Measurements from ENCODE around the gene LDLR.

Gene LDLR

DNA sequence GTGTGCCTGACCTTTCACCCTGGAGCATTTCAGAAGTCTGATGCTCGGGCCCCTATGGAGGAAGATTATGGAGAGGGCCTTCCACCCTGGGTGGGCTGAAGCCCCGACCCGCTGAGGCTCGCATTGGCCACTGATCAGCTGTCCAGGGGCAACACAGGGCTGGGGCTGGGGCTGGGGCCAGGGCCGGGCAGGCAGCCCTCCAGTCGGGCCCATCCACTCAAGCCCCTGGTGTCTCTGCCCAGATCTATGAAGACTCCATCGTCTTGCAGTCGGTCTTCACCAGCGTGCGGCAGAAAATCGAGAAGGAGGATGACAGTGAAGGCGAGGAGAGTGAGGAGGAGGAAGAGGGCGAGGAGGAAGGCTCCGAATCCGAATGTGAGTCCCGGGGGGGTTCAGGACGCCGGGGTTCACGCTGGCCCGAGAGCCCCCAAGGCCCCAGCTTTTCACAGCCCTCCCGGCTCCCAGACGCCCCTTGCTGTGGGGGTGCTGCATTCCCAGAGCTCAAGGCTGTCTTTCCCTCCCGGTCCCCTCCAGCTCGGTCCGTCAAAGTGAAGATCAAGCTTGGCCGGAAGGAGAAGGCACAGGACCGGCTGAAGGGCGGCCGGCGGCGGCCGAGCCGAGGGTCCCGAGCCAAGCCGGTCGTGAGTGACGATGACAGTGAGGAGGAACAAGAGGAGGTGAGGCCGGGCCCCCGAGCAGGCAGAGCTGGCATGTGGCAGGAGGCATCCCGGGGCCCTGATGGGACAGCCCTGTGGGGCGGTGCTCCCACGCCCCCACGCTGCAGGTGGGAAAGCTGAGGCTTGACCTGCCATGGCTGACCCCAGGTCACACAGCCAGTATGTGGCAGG is 29.5 kb upstream of the LDLR start:
- TF ChIP-seq GATA2 (IDR thresholded peaks at IDR 0.05; ENCODE audit: low read depth, low read length) (no peak), GATA3 (IDR thresholded peaks at IDR 0.05; ENCODE audit: low read depth, low read length) (no peak)

DNA sequence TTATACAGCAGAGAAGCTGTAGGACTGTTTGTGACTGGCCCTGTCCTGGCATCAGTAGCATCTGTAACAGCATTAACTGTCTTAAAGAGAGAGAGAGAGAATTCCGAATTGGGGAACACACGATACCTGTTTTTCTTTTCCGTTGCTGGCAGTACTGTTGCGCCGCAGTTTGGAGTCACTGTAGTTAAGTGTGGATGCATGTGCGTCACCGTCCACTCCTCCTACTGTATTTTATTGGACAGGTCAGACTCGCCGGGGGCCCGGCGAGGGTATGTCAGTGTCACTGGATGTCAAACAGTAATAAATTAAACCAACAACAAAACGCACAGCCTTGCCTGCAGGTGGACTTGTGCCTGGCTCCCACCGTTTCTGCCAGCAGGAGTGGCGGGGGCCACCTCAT is 27.3 kb upstream of the LDLR start:
- TF ChIP-seq GATA2 (IDR thresholded peaks at IDR 0.05; ENCODE audit: low read depth, low read length): no peak
- no peak for TF ChIP-seq GATA3 (IDR thresholded peaks at IDR 0.05; ENCODE audit: low read depth, low read length)

- no peak for TF ChIP-seq GATA3 (IDR thresholded peaks at IDR 0.05; ENCODE audit: low read depth, low read length)
- TF ChIP-seq GATA2 (IDR thresholded peaks at IDR 0.05; ENCODE audit: low read depth, low read length): no peak
These were observed 25.8 kb upstream of the LDLR start for GRCh38 chr19:11063434-11063833.

GRCh38 chr19:11064831-11065303 is 24.4 kb upstream of the LDLR start:
- TF ChIP-seq GATA3 (IDR thresholded peaks at IDR 0.05; ENCODE audit: low read depth, low read length) (no peak), GATA2 (IDR thresholded peaks at IDR 0.05; ENCODE audit: low read depth, low read length) (no peak)

DNA sequence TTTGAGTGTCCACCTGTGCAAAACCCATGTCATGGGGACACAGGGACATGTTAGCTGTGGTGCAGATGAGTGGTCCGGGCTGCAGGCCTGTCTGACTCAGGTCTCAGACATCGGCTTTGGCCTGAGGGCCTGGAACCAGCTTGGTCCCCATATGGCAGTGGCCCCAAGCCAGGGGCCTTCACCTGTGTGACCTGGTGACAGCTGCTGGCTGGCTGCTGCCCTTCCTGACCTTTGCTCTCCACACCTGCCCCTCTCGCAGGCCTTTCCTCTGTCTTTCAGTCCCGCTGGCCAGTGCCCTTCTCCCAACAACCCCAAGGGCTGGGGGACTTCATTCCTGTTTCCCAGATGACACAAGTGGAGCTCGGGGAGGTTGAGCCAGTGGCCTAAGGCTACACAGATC is 22.9 kb upstream of the LDLR start:
- TF ChIP-seq GATA3 (IDR thresholded peaks at IDR 0.05; ENCODE audit: low read depth, low read length) (no peak), GATA2 (IDR thresholded peaks at IDR 0.05; ENCODE audit: low read depth, low read length) (no peak)

DNA sequence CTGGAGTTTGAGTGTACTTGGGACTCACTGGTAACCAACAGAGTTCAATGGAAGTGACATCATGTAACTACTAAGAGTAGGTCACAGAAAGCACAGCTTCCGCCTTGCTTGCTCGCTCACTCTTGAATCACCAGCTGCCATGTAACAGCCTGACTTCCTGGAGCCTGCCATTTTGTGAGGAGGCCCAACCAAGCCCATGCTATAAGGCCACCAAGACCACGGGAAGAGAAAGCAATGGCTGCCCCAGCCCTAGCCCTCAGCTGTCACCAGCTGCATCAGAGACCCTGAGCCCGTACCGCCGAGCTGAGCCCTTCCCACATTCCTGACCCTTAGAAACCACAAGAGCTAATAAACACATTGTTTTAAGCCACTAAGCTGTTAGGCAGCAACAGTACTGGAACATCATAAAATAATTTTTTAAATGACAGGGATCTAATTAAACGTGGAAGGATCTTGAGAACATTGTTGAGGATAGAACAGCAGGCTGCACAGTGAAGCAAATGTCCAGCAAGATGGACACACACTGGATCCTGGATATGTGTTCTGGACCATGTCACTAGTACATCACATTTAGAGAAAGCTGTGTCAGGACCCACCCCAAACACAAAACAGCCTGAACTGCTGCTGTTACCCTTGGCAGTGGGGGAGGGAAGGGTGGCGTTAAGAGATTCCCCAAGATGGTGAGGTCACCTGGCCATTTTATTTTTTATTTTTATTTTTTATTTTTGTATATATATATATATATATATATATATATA is 21.7 kb upstream of the LDLR start:
- TF ChIP-seq GATA2 (IDR thresholded peaks at IDR 0.05; ENCODE audit: low read depth, low read length) (no peak), GATA3 (IDR thresholded peaks at IDR 0.05; ENCODE audit: low read depth, low read length) (no peak)

GRCh38 chr19:11069561-11069960 is 19.7 kb upstream of the LDLR start:
- TF ChIP-seq GATA2 (IDR thresholded peaks at IDR 0.05; ENCODE audit: low read depth, low read length): no peak
- no peak for TF ChIP-seq GATA3 (IDR thresholded peaks at IDR 0.05; ENCODE audit: low read depth, low read length)

DNA sequence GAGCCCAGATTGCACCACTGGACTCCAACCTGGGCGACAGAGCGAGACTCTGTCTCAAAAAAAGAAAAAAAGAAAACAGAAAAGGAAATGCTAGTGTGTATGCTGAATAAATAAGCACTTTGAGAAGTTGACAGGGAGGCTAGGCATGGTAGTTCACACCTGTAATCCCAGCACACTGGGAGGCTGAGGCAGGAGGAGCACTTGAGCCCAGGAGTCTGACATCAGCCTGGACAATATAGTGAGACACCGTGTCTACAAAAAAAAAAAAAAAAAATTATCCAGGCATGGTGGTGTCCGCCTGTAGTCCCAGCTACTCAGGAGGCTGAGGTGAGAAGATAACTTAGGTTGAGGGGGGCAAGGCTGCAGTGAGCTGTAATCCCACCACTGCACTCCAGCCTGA is 19.1 kb upstream of the LDLR start:
- TF ChIP-seq GATA3 (IDR thresholded peaks at IDR 0.05; ENCODE audit: low read depth, low read length): no peak
- no peak for TF ChIP-seq GATA2 (IDR thresholded peaks at IDR 0.05; ENCODE audit: low read depth, low read length)

DNA sequence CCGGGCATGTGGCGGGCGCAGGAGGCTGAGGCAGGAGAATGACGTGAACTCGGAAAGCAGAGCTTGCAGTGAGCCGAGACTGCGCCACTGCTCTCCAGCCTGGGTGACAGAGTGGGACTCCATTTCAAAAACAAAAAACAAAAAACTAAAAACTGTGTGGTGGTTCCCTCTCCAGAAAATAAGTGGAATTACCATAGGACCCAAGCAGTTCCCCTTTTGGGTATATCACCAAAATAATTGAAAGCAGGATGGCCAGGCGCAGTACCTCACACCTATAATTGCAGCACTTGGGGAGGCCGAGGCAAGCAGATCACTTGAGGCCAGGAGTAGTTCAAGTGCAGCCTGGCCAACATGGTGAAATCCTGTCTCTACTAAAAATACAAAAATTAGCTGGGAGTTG is 15.7 kb upstream of the LDLR start:
- no peak for TF ChIP-seq GATA2 (IDR thresholded peaks at IDR 0.05; ENCODE audit: low read depth, low read length)
- no peak for TF ChIP-seq GATA3 (IDR thresholded peaks at IDR 0.05; ENCODE audit: low read depth, low read length)

- TF ChIP-seq GATA2 (IDR thresholded peaks at IDR 0.05; ENCODE audit: low read depth, low read length) (no peak), GATA3 (IDR thresholded peaks at IDR 0.05; ENCODE audit: low read depth, low read length) (no peak)
These were observed 10.4 kb upstream of the LDLR start for GRCh38 chr19:11078893-11079292.

- TF ChIP-seq GATA3 (IDR thresholded peaks at IDR 0.05; ENCODE audit: low read depth, low read length) (no peak), GATA2 (IDR thresholded peaks at IDR 0.05; ENCODE audit: low read depth, low read length) (no peak)
These were observed 9.3 kb upstream of the LDLR start for GRCh38 chr19:11079999-11080398.

DNA sequence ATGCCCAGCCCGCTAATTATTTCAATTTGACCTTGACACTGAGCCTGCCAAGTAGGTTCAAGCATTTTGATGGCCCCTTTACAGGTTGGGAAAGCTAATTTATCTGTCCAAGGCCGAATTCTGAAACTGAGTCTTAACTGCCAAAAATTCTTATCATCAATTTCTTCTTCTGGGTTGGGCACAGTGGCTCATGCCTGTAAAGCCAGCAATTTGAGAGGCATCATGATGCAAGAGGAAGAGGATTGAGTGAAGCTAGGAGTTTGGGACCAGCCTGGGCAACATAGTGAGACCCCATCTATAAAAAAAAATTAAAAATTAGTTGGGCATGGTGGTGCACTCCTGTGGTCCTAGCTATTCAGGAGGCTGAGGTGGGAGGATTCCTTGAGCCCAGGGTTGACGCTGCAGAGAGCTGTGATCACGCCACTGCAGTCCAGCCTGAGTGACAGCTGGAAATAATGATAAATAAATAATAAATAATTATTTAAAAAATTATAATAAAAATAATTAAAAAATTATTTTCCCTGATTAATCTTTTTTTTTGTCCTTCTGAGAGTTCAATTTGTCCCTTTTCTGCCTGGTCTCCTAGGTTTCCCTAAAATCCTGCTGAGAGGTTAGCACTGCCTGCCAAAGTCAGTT is 1.3 kb upstream of the LDLR start:
- TF ChIP-seq GATA2 (IDR thresholded peaks at IDR 0.05; ENCODE audit: low read depth, low read length) (no peak), GATA3 (IDR thresholded peaks at IDR 0.05; ENCODE audit: low read depth, low read length) (no peak)

- TF ChIP-seq GATA3 (IDR thresholded peaks at IDR 0.05; ENCODE audit: low read depth, low read length): no peak
- TF ChIP-seq GATA2 (IDR thresholded peaks at IDR 0.05; ENCODE audit: low read depth, low read length): no peak
These were observed 583 bp upstream of the LDLR start for GRCh38 chr19:11088506-11089253.

Measured in SH-SY5Y (cell line).